WTC11 (cell line): ENCODE data around the gene CRADD. TPM values are rescaled to one million over a fixed set of nuclear protein-coding genes. Genes with fewer than 3 reads are reported as not detected.

Source experiments
- ATAC-seq: fragments of 200-7000 bp; cut with Tn5 transposase; 2 replicates; pipeline ENCODE4 v1.10.0; 2021; ENCODE audit warnings: mild to moderate bottlenecking, moderate library complexity
- CTCF ChIA-PET: fragments of 300-600 bp; sonication (Branson Sonifier 250); formaldehyde crosslinking; loops from one replicate; lab custom pipeline; 2021; ENCODE audit warnings: antibody characterized with exemption; lab: Charles Lee
- POLR2A ChIA-PET: fragments of 350-600 bp; sonication (Branson Sonifier 250); formaldehyde crosslinking; loops from one replicate; lab custom pipeline; 2021; ENCODE audit warnings: antibody characterized with exemption; lab: Charles Lee
- DNase-seq: peaks from one replicate; pipeline ENCODE4 v3.0.0; 2021; ENCODE audit warnings: low spot score
- H3K27ac Mint-ChIP-seq: 2 replicates; pipeline ENCODE4 v1.8.0; 2021; ENCODE audit warnings: mixed read lengths
- H3K27me3 Mint-ChIP-seq: 2 replicates; pipeline ENCODE4 v1.8.0; 2021; ENCODE audit warnings: low read depth, mild to moderate bottlenecking, moderate library complexity, mixed read lengths
- H3K36me3 Mint-ChIP-seq: 2 replicates; pipeline ENCODE4 v1.8.0; 2021; ENCODE audit warnings: mixed read lengths
- H3K4me1 Mint-ChIP-seq: 2 replicates; pipeline ENCODE4 v1.8.0; 2022; ENCODE audit warnings: mixed read lengths
- H3K4me3 Mint-ChIP-seq: 2 replicates; pipeline ENCODE4 v1.8.0; 2021; ENCODE audit warnings: mild to moderate bottlenecking, moderate library complexity, mixed read lengths
- H3K9me3 Mint-ChIP-seq: 2 replicates; pipeline ENCODE4 v1.8.0; 2021; ENCODE audit warnings: mixed read lengths
- ARID4B ChIP-seq: sonication (generic); formaldehyde crosslinking; IDR thresholded peaks from 2 replicates; pipeline ENCODE4 v1.8.0; 2023; ENCODE audit warnings: missing genetic modification reagents, mild to moderate bottlenecking, borderline replicate concordance
- CREM ChIP-seq: sonication (generic); formaldehyde crosslinking; IDR thresholded peaks from 2 replicates; pipeline ENCODE4 v1.8.1; 2022; ENCODE audit warnings: mild to moderate bottlenecking, missing genetic modification reagents, moderate library complexity
- MAX ChIP-seq: sonication (generic); formaldehyde crosslinking; IDR thresholded peaks from 2 replicates; pipeline ENCODE4 v1.8.0; 2022; ENCODE audit warnings: mild to moderate bottlenecking, missing genetic modification reagents
- MXD4 ChIP-seq: fragments of 250-450 bp; sonication (Bioruptor Pico); IDR thresholded peaks from 2 replicates; pipeline ENCODE4 v1.8.0; 2021; ENCODE audit warnings: mild to moderate bottlenecking, moderate library complexity, borderline replicate concordance
- MYBL2 ChIP-seq: sonication (generic); formaldehyde crosslinking; IDR thresholded peaks from 2 replicates; pipeline ENCODE4 v1.8.1; 2023; ENCODE audit warnings: mild to moderate bottlenecking, moderate library complexity, missing genetic modification reagents
- NFATC4 ChIP-seq: fragments of 250-450 bp; sonication (Bioruptor Pico); IDR thresholded peaks from 2 replicates; pipeline ENCODE4 v1.9.0; 2021; ENCODE audit warnings: mild to moderate bottlenecking
- NFYB ChIP-seq: sonication (generic); formaldehyde crosslinking; conservative IDR thresholded peaks from 2 replicates; pipeline ENCODE4 v1.8.0; 2022; ENCODE audit warnings: low read depth, missing genetic modification reagents
- NR1H2 ChIP-seq: sonication (generic); formaldehyde crosslinking; IDR thresholded peaks from 2 replicates; pipeline ENCODE4 v1.9.0; 2021; ENCODE audit warnings: mild to moderate bottlenecking, moderate library complexity, missing genetic modification reagents
- RELA ChIP-seq: sonication (generic); formaldehyde crosslinking; IDR thresholded peaks from 2 replicates; pipeline ENCODE4 v1.8.1; 2022; ENCODE audit warnings: missing genetic modification reagents, mild to moderate bottlenecking, borderline replicate concordance
- SMAD4 ChIP-seq: sonication (generic); formaldehyde crosslinking; IDR thresholded peaks from 2 replicates; pipeline ENCODE4 v1.8.0; 2022; ENCODE audit warnings: mild to moderate bottlenecking, missing genetic modification reagents
- TEAD1 ChIP-seq: sonication (generic); formaldehyde crosslinking; IDR thresholded peaks from 2 replicates; pipeline ENCODE4 v1.8.0; 2022; ENCODE audit warnings: mild to moderate bottlenecking, missing genetic modification reagents
- TEAD4 ChIP-seq: sonication (generic); formaldehyde crosslinking; IDR thresholded peaks from 2 replicates; pipeline ENCODE4 v1.8.0; 2022; ENCODE audit warnings: mild to moderate bottlenecking, missing genetic modification reagents
- ZBTB21 ChIP-seq: sonication (generic); formaldehyde crosslinking; IDR thresholded peaks from 2 replicates; pipeline ENCODE4 v1.8.1; 2023; ENCODE audit warnings: mild to moderate bottlenecking, missing genetic modification reagents, borderline replicate concordance
- ZNF138 ChIP-seq: sonication (generic); formaldehyde crosslinking; conservative IDR thresholded peaks from 2 replicates; pipeline ENCODE4 v1.8.1; 2022; ENCODE audit warnings: mild to moderate bottlenecking, moderate library complexity, missing genetic modification reagents
- ZNF396 ChIP-seq: fragments of 250-450 bp; sonication (Bioruptor Pico); IDR thresholded peaks from 2 replicates; pipeline ENCODE4 v1.8.0; 2021; ENCODE audit warnings: mild to moderate bottlenecking, moderate library complexity, borderline replicate concordance
- ZNF423 ChIP-seq: fragments of 250-450 bp; sonication (Bioruptor Pico); IDR thresholded peaks from 2 replicates; pipeline ENCODE4 v2.1.2; 2022; ENCODE audit warnings: mild to moderate bottlenecking, moderate library complexity
- ZNF425 ChIP-seq: fragments of 250-450 bp; sonication (Bioruptor Pico); conservative IDR thresholded peaks from 2 replicates; pipeline ENCODE4 v1.9.0; 2021; ENCODE audit warnings: mild to moderate bottlenecking
- total RNA-seq: library from RNA; stranded (reverse); gene quantifications from 3 replicates; pipeline ENCODE4 v1.2.3, GENCODE V29; 2021
- TF ChIP-seq, protein P1 (sequence below): sonication (generic); formaldehyde crosslinking; IDR thresholded peaks from 2 replicates; pipeline ENCODE4 v1.8.1; 2022; ENCODE audit warnings: mild to moderate bottlenecking, missing genetic modification reagents, moderate library complexity, borderline replicate concordance
- TF ChIP-seq, protein P2 (sequence below): fragments of 250-450 bp; sonication (Bioruptor Pico); IDR thresholded peaks from 2 replicates; pipeline ENCODE4 v1.9.0; 2021; ENCODE audit warnings: moderate library complexity, mild to moderate bottlenecking, inconsistent platforms, borderline replicate concordance

CRADD gene
- total RNA-seq, 1 experiment from 2014 or later, result 11.6 TPM

GRCh38 chr12:93676408-93677194, 574 bp upstream of the CRADD start (continued):
- no peak for TF ChIP-seq ARID4B (CRISPR knock-in tag)
- TF ChIP-seq ZBTB21 (CRISPR knock-in tag), result no peak
- TF ChIP-seq ZNF396 (CRISPR knock-in tag), result no peak
- TF ChIP-seq, protein P1, sequence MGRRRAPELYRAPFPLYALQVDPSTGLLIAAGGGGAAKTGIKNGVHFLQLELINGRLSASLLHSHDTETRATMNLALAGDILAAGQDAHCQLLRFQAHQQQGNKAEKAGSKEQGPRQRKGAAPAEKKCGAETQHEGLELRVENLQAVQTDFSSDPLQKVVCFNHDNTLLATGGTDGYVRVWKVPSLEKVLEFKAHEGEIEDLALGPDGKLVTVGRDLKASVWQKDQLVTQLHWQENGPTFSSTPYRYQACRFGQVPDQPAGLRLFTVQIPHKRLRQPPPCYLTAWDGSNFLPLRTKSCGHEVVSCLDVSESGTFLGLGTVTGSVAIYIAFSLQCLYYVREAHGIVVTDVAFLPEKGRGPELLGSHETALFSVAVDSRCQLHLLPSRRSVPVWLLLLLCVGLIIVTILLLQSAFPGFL (CRISPR knock-in tag), result no peak
- TF ChIP-seq MXD4 (CRISPR knock-in tag), result no peak

DNA sequence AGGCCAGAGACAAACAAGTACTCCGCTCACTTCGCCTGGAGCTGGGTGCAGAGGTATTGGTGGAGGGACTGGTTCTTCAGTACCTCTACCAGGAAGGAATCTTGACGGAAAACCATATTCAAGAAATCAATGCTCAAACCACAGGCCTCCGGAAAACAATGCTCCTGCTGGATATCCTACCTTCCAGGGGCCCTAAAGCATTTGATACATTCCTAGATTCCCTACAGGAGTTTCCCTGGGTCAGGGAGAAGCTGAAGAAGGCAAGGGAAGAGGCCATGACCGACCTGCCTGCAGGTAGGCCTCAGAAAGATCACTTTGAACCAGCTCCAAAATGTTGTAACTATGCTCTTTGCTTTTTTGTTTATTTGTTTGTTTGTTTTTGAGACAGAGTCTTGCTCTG, 1.6 kb downstream of the CRADD start:
- POLR2A ChIA-PET, result no interaction called here
- peaks cover 7% of the 10 kb centered on the region; the same call in 1 of the 2 replicates for H3K36me3 Mint-ChIP-seq
- peak overlapping the region; percentile 99 for H3K27ac Mint-ChIP-seq
- no peak for DNase-seq
- ATAC-seq, result no peak
- H3K9me3 Mint-ChIP-seq, result no peaks in the 10 kb centered on the region
- H3K4me3 Mint-ChIP-seq, result peak overlapping the region; percentile 93
- no peaks in the 10 kb centered on the region for H3K27me3 Mint-ChIP-seq
- TF ChIP-seq ZBTB21 (CRISPR knock-in tag) (no peak), ZNF423 (CRISPR knock-in tag) (no peak)
- TF ChIP-seq, all 79 proteins: peak for 0
- CTCF ChIA-PET, result interaction anchor here (0.8 to 1.4 kb wide), 2 partner anchors 397 to 423 kb away, joined by 3 read pairs; no protein-coding TSS in a partner anchor
- H3K4me1 Mint-ChIP-seq, result peaks cover 48% of the 10 kb centered on the region

GRCh38 chr12:93679308-93679925, 2.2 kb downstream of the CRADD start:
- peak overlapping the region; percentile 93 for H3K4me3 Mint-ChIP-seq
- no peaks in the 10 kb centered on the region for H3K9me3 Mint-ChIP-seq
- DNase-seq, result no peak
- peaks cover 7% of the 10 kb centered on the region; the same call in 1 of the 2 replicates for H3K36me3 Mint-ChIP-seq
- POLR2A ChIA-PET, result no interaction called here
- CTCF ChIA-PET, result interaction anchor here (1.4 kb wide), 1 partner anchor 423 kb away, joined by 3 read pairs; no protein-coding TSS in a partner anchor
- no peaks in the 10 kb centered on the region for H3K27me3 Mint-ChIP-seq
- no peak for ATAC-seq
- H3K27ac Mint-ChIP-seq, result peak overlapping the region; percentile 63
- peaks cover 48% of the 10 kb centered on the region for H3K4me1 Mint-ChIP-seq
- TF ChIP-seq NFATC4 (CRISPR knock-in tag), result no peak
- TF ChIP-seq TEAD1, result no peak
- no peak for TF ChIP-seq NFYB (CRISPR knock-in tag)
- no peak for TF ChIP-seq SMAD4
- no peak for TF ChIP-seq RELA (CRISPR knock-in tag)
- TF ChIP-seq ZNF425 (CRISPR knock-in tag), result no peak
- TF ChIP-seq TEAD4 (CRISPR knock-in tag), result no peak
- TF ChIP-seq MYBL2 (CRISPR knock-in tag), result no peak
- TF ChIP-seq NR1H2 (CRISPR knock-in tag), result no peak
- no peak for TF ChIP-seq MAX (CRISPR knock-in tag)
- no peak for TF ChIP-seq CREM (CRISPR knock-in tag)
- TF ChIP-seq ZNF138 (CRISPR knock-in tag), result no peak
- TF ChIP-seq, protein P2, sequence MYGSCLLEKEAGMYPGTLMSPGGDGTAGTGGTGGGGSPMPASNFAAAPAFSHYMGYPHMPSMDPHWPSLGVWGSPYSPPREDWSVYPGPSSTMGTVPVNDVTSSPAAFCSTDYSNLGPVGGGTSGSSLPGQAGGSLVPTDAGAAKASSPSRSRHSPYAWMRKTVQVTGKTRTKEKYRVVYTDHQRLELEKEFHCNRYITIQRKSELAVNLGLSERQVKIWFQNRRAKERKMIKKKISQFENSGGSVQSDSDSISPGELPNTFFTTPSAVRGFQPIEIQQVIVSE (CRISPR knock-in tag), result no peak
